Endodermal cell (in vitro differentiated cells): ENCODE data around the gene PRXL2C. TPM values are rescaled to one million over a fixed set of nuclear protein-coding genes. Genes with fewer than 3 reads are reported as not detected.

Experiments
- DNase-seq: peaks from one replicate; pipeline ENCODE4 v3.0.0-alpha.2; 2017
- H3K27ac ChIP-seq: 2 replicates; pipeline ENCODE4 v1.5.1; 2013; ENCODE audit warnings: mild to moderate bottlenecking, low read depth, low read length, moderate library complexity
- H3K27me3 ChIP-seq: 2 replicates; pipeline ENCODE4 v1.6.1; 2013; ENCODE audit warnings: mild to moderate bottlenecking, low read length, moderate library complexity; ENCODE audit not compliant: insufficient read depth, control insufficient read depth, poor library complexity, severe bottlenecking
- H3K36me3 ChIP-seq: 2 replicates; pipeline ENCODE4 v1.7.0; 2013; ENCODE audit warnings: mild to moderate bottlenecking, low read length, moderate library complexity; ENCODE audit not compliant: control insufficient read depth, insufficient read depth
- H3K4me1 ChIP-seq: one replicate; pipeline ENCODE4 v1.7.0; 2013; ENCODE audit warnings: low read length; ENCODE audit not compliant: control insufficient read depth, insufficient read depth
- H3K4me3 ChIP-seq: 2 replicates; pipeline ENCODE4 v1.5.1; 2013; ENCODE audit warnings: mild to moderate bottlenecking, low read length, moderate library complexity
- H3K9ac ChIP-seq: 2 replicates; pipeline ENCODE4 v1.6.1; 2013; ENCODE audit warnings: mild to moderate bottlenecking, low read length, moderate library complexity; ENCODE audit not compliant: poor library complexity, severe bottlenecking; ENCODE audit errors: extremely low read depth
- H3K9me3 ChIP-seq: 2 replicates; pipeline ENCODE4 v1.6.1; 2013; ENCODE audit warnings: mild to moderate bottlenecking, low read length, moderate library complexity; ENCODE audit not compliant: control insufficient read depth
- H3K27ac Mint-ChIP-seq: 2 replicates; pipeline ENCODE4 v1.8.0; 2020; ENCODE audit warnings: mixed read lengths
- H3K27me3 Mint-ChIP-seq: 2 replicates; pipeline ENCODE4 v1.8.0; 2021; ENCODE audit warnings: mild to moderate bottlenecking, mixed read lengths; ENCODE audit not compliant: insufficient read depth
- H3K36me3 Mint-ChIP-seq: 2 replicates; pipeline ENCODE4 v1.8.0; 2020; ENCODE audit warnings: low read depth, mixed read lengths
- H3K4me1 Mint-ChIP-seq: 2 replicates; pipeline ENCODE4 v1.8.0; 2020; ENCODE audit warnings: mixed read lengths
- H3K4me3 Mint-ChIP-seq: 2 replicates; pipeline ENCODE4 v1.8.0; 2020; ENCODE audit warnings: mild to moderate bottlenecking, moderate library complexity, mixed read lengths
- H3K9me3 Mint-ChIP-seq: 2 replicates; pipeline ENCODE4 v1.8.0; 2020; ENCODE audit warnings: mild to moderate bottlenecking, mixed read lengths
- WGBS, 2 experiments: methylation state at CpG; one replicate each; pipeline versions ENCODE4 v1.1.5 to v1.1.7; 2013; ENCODE audit warnings: missing lambda C conversion rate in 2 of 2, mixed read lengths in 1 of 2; ENCODE audit not compliant: insufficient coverage in 1 of 2, insufficient read length in 1 of 2; 5-methylcytosine and 5-hydroxymethylcytosine counted together
- total RNA-seq, 2 donors: library from RNA; stranded (reverse); fragmentation: NEBNext Ultra II Directional in 1 of 2; extraction: Animal tissue kit (Norgen Biotek cat#: 25700) in 1 of 2; gene quantifications; 2 replicates in 1 of 2; 3 replicates in 1 of 2; pipeline ENCODE4 v1.2.1, GENCODE V29; 2021
- TF ChIP-seq, protein P1 (sequence below): fragments of 200-600 bp; sonication (generic); conservative IDR thresholded peaks from 2 replicates; pipeline ENCODE4 v1.5.0; 2021; ENCODE audit warnings: antibody characterized with exemption, mild to moderate bottlenecking

PRXL2C gene
- total RNA-seq, 2 donors from 2014 or later, result 2.5 to 4.9 TPM

DNA sequence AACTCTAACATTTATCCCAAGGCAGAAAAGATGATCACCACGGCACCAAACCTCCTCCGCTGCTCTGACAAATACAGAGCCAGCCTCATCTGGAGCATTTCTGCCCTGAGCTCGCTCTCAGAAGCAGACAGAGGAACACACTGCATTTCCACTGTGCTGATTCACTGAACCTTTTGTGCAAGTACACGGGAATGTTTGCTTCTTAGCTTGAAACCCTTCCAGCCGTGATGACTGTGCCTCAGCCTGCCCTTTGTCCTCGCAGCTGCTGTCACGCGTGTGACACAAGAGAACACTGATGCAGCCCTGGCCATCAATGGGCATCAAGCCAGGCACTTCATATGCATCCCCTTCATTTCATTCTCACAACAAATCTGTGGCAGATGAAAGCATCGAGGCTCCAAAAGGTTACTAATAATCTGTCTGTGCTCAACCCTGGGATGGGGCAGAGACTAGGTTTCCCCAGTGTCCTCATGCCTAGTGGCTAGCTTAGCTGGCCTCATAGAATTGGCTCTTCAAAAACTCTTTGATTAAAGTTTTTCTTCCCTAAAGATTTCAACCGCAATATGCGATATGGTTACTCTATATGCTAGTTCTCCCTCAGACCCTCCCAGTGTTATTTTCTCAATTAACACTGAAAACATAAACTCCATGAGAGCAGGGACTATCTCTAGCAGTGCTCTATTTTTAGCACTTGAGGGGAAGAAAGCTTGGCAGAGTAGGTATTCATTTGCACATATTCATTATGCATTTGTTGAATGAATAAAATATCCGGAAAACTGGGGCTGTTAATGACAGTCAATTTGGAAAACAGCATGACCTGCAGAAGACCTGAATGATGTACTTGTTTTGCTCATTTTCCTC lies 42.8 kb downstream of the PRXL2C start:
- H3K4me3 ChIP-seq, result no peak overlapping the region
- Mint-ChIP-seq H3K27me3 (no peaks in the 10 kb centered on the region), H3K9me3 (no peaks in the 10 kb centered on the region), H3K27ac (peak overlapping the region; percentile 74), H3K4me1 (peaks cover 24% of the 10 kb centered on the region), H3K36me3 (no peaks in the 10 kb centered on the region), H3K4me3 (no peak overlapping the region)
- no peak overlapping the region for H3K9ac ChIP-seq
- WGBS, 2 experiments, result 60 to 68% methylated on average over 12 of the region's 12 CpGs
- peaks cover 4% of the 10 kb centered on the region for H3K4me1 ChIP-seq
- no peaks in the 10 kb centered on the region for H3K36me3 ChIP-seq
- peak overlapping the region; percentile 46 for H3K27ac ChIP-seq
- H3K27me3 ChIP-seq, result no peaks in the 10 kb centered on the region
- no peaks in the 10 kb centered on the region for H3K9me3 ChIP-seq
- TF ChIP-seq, protein P1, sequence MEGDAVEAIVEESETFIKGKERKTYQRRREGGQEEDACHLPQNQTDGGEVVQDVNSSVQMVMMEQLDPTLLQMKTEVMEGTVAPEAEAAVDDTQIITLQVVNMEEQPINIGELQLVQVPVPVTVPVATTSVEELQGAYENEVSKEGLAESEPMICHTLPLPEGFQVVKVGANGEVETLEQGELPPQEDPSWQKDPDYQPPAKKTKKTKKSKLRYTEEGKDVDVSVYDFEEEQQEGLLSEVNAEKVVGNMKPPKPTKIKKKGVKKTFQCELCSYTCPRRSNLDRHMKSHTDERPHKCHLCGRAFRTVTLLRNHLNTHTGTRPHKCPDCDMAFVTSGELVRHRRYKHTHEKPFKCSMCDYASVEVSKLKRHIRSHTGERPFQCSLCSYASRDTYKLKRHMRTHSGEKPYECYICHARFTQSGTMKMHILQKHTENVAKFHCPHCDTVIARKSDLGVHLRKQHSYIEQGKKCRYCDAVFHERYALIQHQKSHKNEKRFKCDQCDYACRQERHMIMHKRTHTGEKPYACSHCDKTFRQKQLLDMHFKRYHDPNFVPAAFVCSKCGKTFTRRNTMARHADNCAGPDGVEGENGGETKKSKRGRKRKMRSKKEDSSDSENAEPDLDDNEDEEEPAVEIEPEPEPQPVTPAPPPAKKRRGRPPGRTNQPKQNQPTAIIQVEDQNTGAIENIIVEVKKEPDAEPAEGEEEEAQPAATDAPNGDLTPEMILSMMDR, result no peak
- peak; percentile 55 for DNase-seq

DNA sequence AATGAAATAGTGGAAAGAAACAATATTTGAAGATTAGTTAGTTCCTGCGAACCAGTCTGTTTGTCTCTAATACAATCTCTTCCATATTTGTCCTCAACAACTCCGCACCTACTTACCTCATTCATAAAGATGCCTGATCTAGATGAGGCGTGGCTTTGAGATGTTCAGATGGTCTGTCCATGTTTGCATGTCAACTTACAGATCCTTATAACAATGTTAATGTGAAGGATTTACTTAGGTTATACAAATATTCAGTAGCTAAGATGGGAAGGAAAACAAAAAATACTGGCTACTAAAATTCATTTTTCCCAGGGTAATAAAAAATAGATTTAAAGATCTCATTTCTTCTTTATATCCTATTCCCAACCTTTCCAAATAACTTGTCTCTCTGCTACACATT lies 43.8 kb downstream of the PRXL2C start:
- Mint-ChIP-seq H3K4me1 (peaks cover 18% of the 10 kb centered on the region), H3K36me3 (no peaks in the 10 kb centered on the region), H3K9me3 (no peaks in the 10 kb centered on the region), H3K27me3 (no peaks in the 10 kb centered on the region), H3K4me3 (no peak overlapping the region), H3K27ac (no peak overlapping the region)
- no peak overlapping the region for H3K4me3 ChIP-seq
- DNase-seq, result no peak
- H3K27ac ChIP-seq, result no peak overlapping the region
- TF ChIP-seq, protein P1, result no peak
- no peaks in the 10 kb centered on the region for H3K9me3 ChIP-seq
- peaks cover 4% of the 10 kb centered on the region for H3K4me1 ChIP-seq
- no peaks in the 10 kb centered on the region for H3K27me3 ChIP-seq
- H3K9ac ChIP-seq, result no peak overlapping the region
- 83 to 96% methylated on average over 1 to 3 of the region's 3 CpGs for WGBS, 2 experiments
- no peaks in the 10 kb centered on the region for H3K36me3 ChIP-seq

DNA sequence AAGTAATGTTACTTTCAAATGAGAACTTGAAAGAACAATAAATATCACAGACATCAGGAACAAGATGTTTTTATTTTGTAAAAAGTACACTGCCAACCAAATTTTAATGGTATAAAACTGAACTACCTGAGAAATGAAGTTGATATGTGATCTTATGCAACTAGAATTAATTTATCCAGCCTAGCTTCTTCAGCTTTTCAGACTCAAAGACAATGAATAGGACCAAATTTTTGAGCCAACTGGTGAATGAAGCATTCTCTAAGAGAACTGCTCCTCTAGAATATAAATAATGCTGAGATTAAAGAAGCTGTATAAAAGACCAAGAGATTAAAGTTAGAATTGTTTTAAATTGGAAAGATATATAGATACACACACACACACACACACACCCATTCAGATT lies 45.4 kb downstream of the PRXL2C start:
- no peak overlapping the region for H3K9ac ChIP-seq
- Mint-ChIP-seq H3K9me3 (no peaks in the 10 kb centered on the region), H3K27me3 (no peaks in the 10 kb centered on the region), H3K4me3 (no peak overlapping the region), H3K4me1 (peaks cover 18% of the 10 kb centered on the region), H3K36me3 (no peaks in the 10 kb centered on the region), H3K27ac (no peak overlapping the region)
- no peaks in the 10 kb centered on the region for H3K9me3 ChIP-seq
- peaks cover 4% of the 10 kb centered on the region for H3K4me1 ChIP-seq
- no peak overlapping the region for H3K4me3 ChIP-seq
- H3K27ac ChIP-seq, result no peak overlapping the region
- DNase-seq, result no peak
- TF ChIP-seq, protein P1, result no peak
- H3K36me3 ChIP-seq, result no peaks in the 10 kb centered on the region
- no peaks in the 10 kb centered on the region for H3K27me3 ChIP-seq
